RWPE2 (cell line): ENCODE data around the gene WDR18.

ENCODE experiments used
- ATAC-seq: fragments of 200-7000 bp; cut with Tn5 transposase; 3 replicates; pipeline ENCODE4 v1.9.1; 2021; ENCODE audit warnings: low read depth
- DNase-seq: peaks from one replicate; pipeline ENCODE4 v3.0.0-alpha.2; 2020; ENCODE audit warnings: low spot score
- H3K27ac ChIP-seq: fragments of 450-650 bp; 2 replicates; pipeline ENCODE4 v1.5.1; 2017; ENCODE audit warnings: mild to moderate bottlenecking; ENCODE audit not compliant: poor library complexity, severe bottlenecking
- H3K27me3 ChIP-seq: fragments of 250-450 bp; sonication (Bioruptor Pico); 2 replicates; pipeline ENCODE4 v1.5.1; 2021; ENCODE audit warnings: mild to moderate bottlenecking, moderate library complexity; ENCODE audit not compliant: insufficient read depth, poor library complexity, severe bottlenecking
- H3K36me3 ChIP-seq: fragments of 250-450 bp; sonication (Bioruptor Pico); 2 replicates; pipeline ENCODE4 v1.5.1; 2020; ENCODE audit warnings: low read depth, mild to moderate bottlenecking, moderate library complexity
- H3K4me1 ChIP-seq: fragments of 250-450 bp; sonication (Bioruptor Pico); 2 replicates; pipeline ENCODE4 v1.5.1; 2021; ENCODE audit warnings: mild to moderate bottlenecking, moderate library complexity; ENCODE audit not compliant: insufficient read depth, poor library complexity, severe bottlenecking
- H3K4me3 ChIP-seq: fragments of 250-450 bp; sonication (Bioruptor Pico); 2 replicates; pipeline ENCODE4 v1.5.1; 2021; ENCODE audit warnings: mild to moderate bottlenecking, moderate library complexity; ENCODE audit not compliant: severe bottlenecking
- H3K9me3 ChIP-seq: fragments of 250-450 bp; sonication (Bioruptor Pico); 2 replicates; pipeline ENCODE4 v1.5.1; 2021; ENCODE audit warnings: mild to moderate bottlenecking, moderate library complexity; ENCODE audit not compliant: severe bottlenecking
- CTCF ChIP-seq: fragments of 450-650 bp; IDR thresholded peaks from one replicate; pipeline ENCODE4 v1.5.1; 2017; ENCODE audit warnings: mild to moderate bottlenecking, moderate library complexity; ENCODE audit not compliant: poor library complexity, severe bottlenecking

WDR18 gene, protein sequence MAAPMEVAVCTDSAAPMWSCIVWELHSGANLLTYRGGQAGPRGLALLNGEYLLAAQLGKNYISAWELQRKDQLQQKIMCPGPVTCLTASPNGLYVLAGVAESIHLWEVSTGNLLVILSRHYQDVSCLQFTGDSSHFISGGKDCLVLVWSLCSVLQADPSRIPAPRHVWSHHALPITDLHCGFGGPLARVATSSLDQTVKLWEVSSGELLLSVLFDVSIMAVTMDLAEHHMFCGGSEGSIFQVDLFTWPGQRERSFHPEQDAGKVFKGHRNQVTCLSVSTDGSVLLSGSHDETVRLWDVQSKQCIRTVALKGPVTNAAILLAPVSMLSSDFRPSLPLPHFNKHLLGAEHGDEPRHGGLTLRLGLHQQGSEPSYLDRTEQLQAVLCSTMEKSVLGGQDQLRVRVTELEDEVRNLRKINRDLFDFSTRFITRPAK

GRCh38 chr19:984165-984967 lies at the start of gene WDR18:
TSS of gene WDR18 (plus strand) at chr19:984345. CDS start at chr19:984354, 9 bp downstream.
- Histone ChIP-seq H3K4me3 (peak within 1 kb of the TSS; percentile 92), H3K27ac (peak within 1 kb of the TSS; percentile 61), H3K9me3 (no peaks in the 10 kb centered on the region), H3K4me1 (peaks cover 3% of the 10 kb centered on the region), H3K36me3 (peaks cover 15% of the 10 kb centered on the region; the same call in 1 of the 2 replicates), H3K27me3 (no peaks in the 10 kb centered on the region)
- TF ChIP-seq CTCF: no peak
- DNase-seq (peak; percentile 87), ATAC-seq (peak; percentile 75)

- Histone ChIP-seq H3K4me1 (peaks cover 13% of the 10 kb centered on the region), H3K36me3 (peaks cover 4% of the 10 kb centered on the region; the same call in 1 of the 2 replicates), H3K9me3 (no peaks in the 10 kb centered on the region), H3K27ac (peak overlapping the region; percentile 34), H3K4me3 (no peak overlapping the region), H3K27me3 (no peaks in the 10 kb centered on the region)
- TF ChIP-seq CTCF: no peak
- ATAC-seq (peak; percentile 60), DNase-seq (no peak)
Observed at GRCh38 chr19:934865-935479, 49.2 kb upstream of the WDR18 start.

GRCh38 chr19:936175-936546 lies 48.0 kb upstream of the WDR18 start:
- H3K27me3 ChIP-seq: no peaks in the 10 kb centered on the region
- no peak for ATAC-seq
- H3K4me1 ChIP-seq: peaks cover 13% of the 10 kb centered on the region
- no peak overlapping the region for H3K4me3 ChIP-seq
- TF ChIP-seq CTCF: no peak
- H3K27ac ChIP-seq: no peak overlapping the region
- no peaks in the 10 kb centered on the region for H3K9me3 ChIP-seq
- no peak for DNase-seq
- peaks cover 4% of the 10 kb centered on the region; the same call in 1 of the 2 replicates for H3K36me3 ChIP-seq

GRCh38 chr19:937259-937694 lies 46.9 kb upstream of the WDR18 start:
- no peak for TF ChIP-seq CTCF
- no peak overlapping the region for H3K27ac ChIP-seq
- no peak for DNase-seq
- peaks cover 4% of the 10 kb centered on the region; the same call in 1 of the 2 replicates for H3K36me3 ChIP-seq
- ATAC-seq: no peak
- no peak overlapping the region for H3K4me3 ChIP-seq
- peaks cover 13% of the 10 kb centered on the region for H3K4me1 ChIP-seq
- H3K9me3 ChIP-seq: no peaks in the 10 kb centered on the region
- H3K27me3 ChIP-seq: no peaks in the 10 kb centered on the region
